ENCODE measurements around the gene AP5S1. TPM values are rescaled to one million over a fixed set of nuclear protein-coding genes. Genes with fewer than 3 reads are reported as not detected.

AP5S1 gene
- total and polyA plus RNA-seq, 10 of the 15 experiments (the other 5 are each of a cell fraction or from before 2014, with no cell fraction given): 3.8 to 13.2 (median 7.8) TPM

GRCh38 chr20:3854462-3854871 is 34.1 kb downstream of the AP5S1 start:
- Histone ChIP-seq H3K9ac (ENCODE audit: control insufficient read depth, insufficient read depth, low read length) (no peak overlapping the region), H3K27me3 (replicated peaks in 1 of 2; ENCODE audit: control insufficient read depth in 2 of 2, insufficient read depth in 2 of 2, low read length in 1 of 2) (no peaks in the 10 kb centered on the region), H4K20me1 (ENCODE audit: control insufficient read depth, insufficient read depth) (no peaks in the 10 kb centered on the region), H3K4me3 (no peak overlapping the region), H3K4me1 (ENCODE audit: control insufficient read depth, insufficient read depth, low read length) (no peaks in the 10 kb centered on the region), H3K79me2 (ENCODE audit: control insufficient read depth, insufficient read depth, low read length) (0 out of 2 replicates have a peak, but pooled peaks cover under 1% of the 10 kb centered on the region), H3K27ac (ENCODE audit: control insufficient read depth, insufficient read depth) (no peak overlapping the region), H2AFZ (ENCODE audit: control insufficient read depth, low read depth, low read length) (no peak overlapping the region), H3K4me2 (ENCODE audit: control insufficient read depth, insufficient read depth) (no peak overlapping the region), H3K36me3 (ENCODE audit: control insufficient read depth in 2 of 2, insufficient read depth in 2 of 2, low read length in 1 of 2) (peaks cover 0 to 4% of the 10 kb centered on the region in 2 experiments; a peak in 3 of 4 replicates), H3K9me3 (replicated peaks; ENCODE audit: control insufficient read depth, insufficient read depth, low read length) (no peaks in the 10 kb centered on the region)
- POLR2A ChIA-PET: no interaction called here
- FAIRE-seq (no peak), ATAC-seq (peak; percentile 40), DNase-seq (ENCODE audit: low read depth, low spot score) (no peak)
- RAD21 ChIA-PET (ENCODE audit: unreplicated experiment): interaction anchor here (0.5 to 4.4 kb wide), 6 partner anchors 66 to 801 kb away, joined by 3 to 31 read pairs (median 4); partner anchors contain the start of genes ADISSP, CENPB and SPEF1
- CTCF ChIA-PET: interaction anchor here (0.8 to 6.6 kb wide), 27 partner anchors 9 to 230 kb away, joined by 3 to 48 read pairs (median 4); partner anchors contain the start of genes AP5S1, CDC25B and CENPB
- SMC1A ChIA-PET (ENCODE audit: uncharacterized antibody, unreplicated experiment): interaction anchor here (1.0 to 1.9 kb wide), 11 partner anchors 9 to 156 kb away, joined by 3 to 9 read pairs (median 5); partner anchors contain the start of gene CENPB
- 82% methylated on average over 4 of the region's 4 CpGs for WGBS (ENCODE audit: insufficient coverage, insufficient replicate concordance, low lambda C conversion rate, missing lambda C conversion rate)
- no TSS peak for BruUV-seq (replicated peaks)
- TF ChIP-seq BHLHE40 (IDR thresholded peaks at IDR 0.05; ENCODE audit: borderline replicate concordance in 1 of 2, low read depth in 2 of 2, low read length in 1 of 2) (no peak), CHD2 (IDR thresholded peaks at IDR 0.05; ENCODE audit: borderline replicate concordance, low read depth, low read length) (no peak), ZNF384 (IDR thresholded peaks at IDR 0.05; ENCODE audit: borderline replicate concordance, low read depth, low read length) (no peak), NFIC (IDR thresholded peaks at IDR 0.05; ENCODE audit: low read depth, low read length) (no peak), TCF3 (IDR thresholded peaks at IDR 0.05; ENCODE audit: borderline replicate concordance, insufficient read depth, low read depth, low read length) (no peak), SUZ12 (IDR thresholded peaks at IDR 0.05; ENCODE audit: unreplicated experiment) (no peak), SP1 (IDR thresholded peaks at IDR 0.05; ENCODE audit: low read depth, low read length) (no peak), FOXM1 (IDR thresholded peaks at IDR 0.05; ENCODE audit: low read depth, low read length) (no peak), ZZZ3 (IDR thresholded peaks at IDR 0.05; ENCODE audit: control insufficient read depth, insufficient read length, low read depth) (no peak), IRF4 (IDR thresholded peaks at IDR 0.05; ENCODE audit: low read depth, low read length) (no peak)
- TF ChIP-seq, protein P1, sequence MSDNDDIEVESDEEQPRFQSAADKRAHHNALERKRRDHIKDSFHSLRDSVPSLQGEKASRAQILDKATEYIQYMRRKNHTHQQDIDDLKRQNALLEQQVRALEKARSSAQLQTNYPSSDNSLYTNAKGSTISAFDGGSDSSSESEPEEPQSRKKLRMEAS (IDR thresholded peaks at IDR 0.05; ENCODE audit: low read depth, low read length): no peak
- in situ Hi-C loops (cut with MboI): no loop called here
- intact Hi-C loops (cut with micrococcal nuclease; ENCODE audit: unreplicated experiment): loop anchor here (2.0 to 10.0 kb wide), 3 partner anchors 34 to 140 kb away; partner anchors contain the start of genes AP5S1, CENPB and SIGLEC1
